ENCODE results near the gene KIF2A.

The KIF2A gene

DNA sequence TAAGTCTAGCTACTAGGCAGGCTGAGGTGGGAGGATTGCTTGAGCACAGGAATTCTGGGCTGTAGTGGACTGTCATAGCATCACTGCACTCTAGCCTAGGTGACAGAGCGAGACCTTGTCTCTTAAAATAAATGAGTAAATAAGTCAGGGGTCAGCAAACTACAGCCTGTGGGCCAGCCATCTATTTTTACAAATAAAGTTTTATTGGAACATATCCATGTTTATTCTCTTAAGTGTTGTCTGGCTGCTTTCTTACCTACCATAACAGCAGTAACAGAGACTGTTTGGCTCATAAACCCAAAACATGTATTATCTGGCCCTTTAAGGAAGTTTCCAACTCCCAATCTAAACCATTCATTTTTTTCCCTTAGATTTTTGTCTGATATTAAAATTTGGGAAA lies 68.1 kb downstream of the KIF2A start:
- no peak for DNase-seq

- no peak for DNase-seq
Observed at GRCh38 chr5:62375627-62376026, 69.6 kb downstream of the KIF2A start.

DNA sequence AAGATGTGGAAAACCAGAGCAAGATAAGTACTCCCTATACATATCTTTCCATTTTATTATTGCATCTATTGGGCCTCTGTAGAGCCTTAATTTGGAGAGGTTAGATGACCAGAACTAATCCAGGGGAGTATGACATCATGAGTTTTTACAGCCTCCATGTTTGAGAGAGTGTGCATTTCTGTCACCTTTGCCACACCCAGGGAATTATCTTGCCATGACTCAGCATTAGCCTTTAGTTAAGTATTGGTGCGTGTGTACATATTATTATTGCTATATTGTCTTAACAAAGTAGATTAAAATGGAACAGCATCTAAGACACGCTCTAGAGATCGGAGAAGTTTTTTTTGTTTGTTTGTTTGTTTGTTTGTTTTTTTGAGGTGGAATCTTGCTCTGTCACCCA lies 70.1 kb downstream of the KIF2A start:
- DNase-seq: no peak

- no peak for DNase-seq
Observed at GRCh38 chr5:62385131-62385530, 79.1 kb downstream of the KIF2A start.

DNA sequence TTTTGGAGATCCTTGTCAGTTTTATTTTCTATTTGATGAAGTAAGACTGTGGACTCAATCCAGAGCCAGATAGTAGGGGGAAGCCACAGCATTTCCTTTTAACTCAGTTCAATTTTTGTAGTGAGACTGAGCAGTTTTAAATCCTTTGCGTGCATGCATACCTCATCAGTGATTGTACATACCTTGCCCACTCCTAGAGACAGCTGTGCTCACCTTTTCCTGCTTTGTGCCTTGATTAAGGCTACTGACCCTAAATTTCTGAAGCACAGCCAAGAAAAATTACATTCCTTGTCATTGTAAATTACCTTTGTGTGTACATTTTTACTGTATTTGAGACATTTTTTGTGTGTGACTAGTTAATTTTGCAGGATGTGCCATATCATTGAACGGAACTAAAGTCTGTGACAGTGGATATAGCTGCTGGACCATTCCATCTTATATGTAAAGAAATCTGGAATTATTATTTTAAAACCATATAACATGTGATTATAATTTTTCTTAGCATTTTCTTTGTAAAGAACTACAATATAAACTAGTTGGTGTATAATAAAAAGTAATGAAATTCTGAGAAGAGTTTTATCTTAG lies 79.9 kb downstream of the KIF2A start:
- no peak for DNase-seq

GRCh38 chr5:62386824-62387223 lies 80.8 kb downstream of the KIF2A start:
- no peak for DNase-seq

GRCh38 chr5:62395210-62395950 lies 89.4 kb downstream of the KIF2A start:
- no peak for DNase-seq

DNA sequence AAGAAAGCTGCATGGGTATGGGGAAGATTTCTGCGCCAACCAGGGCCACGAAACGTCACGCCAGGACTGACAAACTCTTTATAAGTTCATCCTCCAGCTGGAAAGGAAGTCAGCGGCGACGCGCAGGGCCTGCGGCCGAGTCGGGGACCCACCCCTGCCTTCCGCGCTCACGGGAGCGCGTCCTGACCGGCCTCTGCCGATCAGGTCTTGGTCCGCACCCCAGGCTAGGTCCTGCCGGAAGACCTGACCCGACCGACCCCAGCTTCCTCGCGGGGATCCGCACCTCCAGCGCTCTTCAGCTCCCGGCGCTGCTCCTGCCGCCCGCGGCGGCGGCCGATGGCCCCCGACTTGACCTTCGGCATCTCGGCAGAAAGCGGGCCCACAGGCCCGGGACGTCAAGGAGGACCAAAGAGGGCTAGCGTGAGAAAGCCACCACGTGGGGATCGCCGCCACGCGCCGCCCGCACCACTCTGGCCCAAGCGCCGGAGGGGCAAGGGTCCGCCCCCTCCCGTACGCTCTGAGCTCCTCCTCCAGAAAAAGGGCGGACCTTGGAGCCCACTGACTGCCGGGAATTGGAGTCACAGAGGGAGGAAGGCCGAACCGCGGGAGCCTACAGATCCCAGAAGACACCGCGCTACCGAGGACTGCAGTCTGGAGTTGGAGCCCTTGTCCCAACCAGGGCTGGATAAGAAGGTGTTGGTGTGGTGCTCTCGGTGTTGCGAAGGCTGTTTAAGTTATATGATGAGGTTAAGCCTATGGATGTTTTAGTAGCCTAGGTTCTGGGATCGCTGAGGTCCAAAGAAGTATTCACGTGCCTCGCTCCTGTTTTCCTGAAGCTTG lies 97.6 kb downstream of the KIF2A start, which contains the start of gene DIMT1:
Gene DIMT1 (minus strand): TSS at position 495 of the 840 bp plus-strand sequence. CDS start 133 bp downstream, at position 362.
- DNase-seq: peak; percentile 55 to 98 (median 95)

GRCh38 chr5:62412549-62413329 lies 106.7 kb downstream of the KIF2A start, which contains the start of gene IPO11:
TSS of gene IPO11 (plus strand) at chr5:62412763. CDS start at chr5:62437280, 24,517 bp downstream.
- DNase-seq: peak; percentile 88 to 100 (median 97)

DNA sequence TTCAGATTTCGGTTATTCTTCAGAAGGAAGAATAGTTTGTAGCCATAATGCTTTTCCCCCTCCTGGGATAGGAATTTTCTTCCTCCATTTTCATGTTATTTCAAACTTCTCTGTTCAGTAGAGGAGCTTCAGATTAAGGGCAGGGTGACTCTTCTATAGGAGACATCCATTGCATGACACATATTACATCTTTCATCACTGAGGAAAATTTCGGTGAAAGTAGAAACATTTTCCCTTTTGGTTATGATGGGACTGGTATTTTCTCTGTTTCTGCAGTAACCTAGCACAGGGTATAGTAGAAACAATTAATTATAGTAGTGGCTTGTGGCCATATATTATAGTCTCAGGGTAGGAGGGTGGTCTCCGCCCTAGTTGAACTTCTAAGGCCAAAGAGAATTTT lies 107.7 kb downstream of the KIF2A start:
- DNase-seq: no peak

GRCh38 chr5:62418462-62419076 lies 112.6 kb downstream of the KIF2A start:
- DNase-seq: no peak

DNA sequence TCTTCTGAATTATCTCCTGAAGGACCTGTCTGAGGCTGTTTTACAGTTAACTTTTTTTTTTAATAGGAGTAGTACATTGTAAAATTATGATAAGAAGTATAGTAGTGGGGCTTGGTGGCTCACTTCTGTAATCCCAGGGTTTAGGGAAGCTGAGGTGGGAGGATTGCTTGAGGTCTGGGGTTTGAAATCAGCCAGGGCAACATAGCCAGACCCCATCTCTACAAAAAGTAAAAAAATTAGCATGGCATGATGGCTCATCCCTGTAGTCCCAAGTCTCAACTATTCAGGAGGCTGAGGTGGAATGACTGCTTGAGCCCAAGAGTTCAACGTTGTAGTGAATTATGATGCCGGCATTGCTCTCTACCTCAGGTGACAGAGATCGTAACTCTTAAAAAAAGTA lies 113.6 kb downstream of the KIF2A start:
- DNase-seq: no peak

- DNase-seq: no peak
Observed at GRCh38 chr5:62421414-62421813, 115.4 kb downstream of the KIF2A start.

GRCh38 chr5:62424763-62425162 lies 118.8 kb downstream of the KIF2A start:
- DNase-seq: no peak

DNA sequence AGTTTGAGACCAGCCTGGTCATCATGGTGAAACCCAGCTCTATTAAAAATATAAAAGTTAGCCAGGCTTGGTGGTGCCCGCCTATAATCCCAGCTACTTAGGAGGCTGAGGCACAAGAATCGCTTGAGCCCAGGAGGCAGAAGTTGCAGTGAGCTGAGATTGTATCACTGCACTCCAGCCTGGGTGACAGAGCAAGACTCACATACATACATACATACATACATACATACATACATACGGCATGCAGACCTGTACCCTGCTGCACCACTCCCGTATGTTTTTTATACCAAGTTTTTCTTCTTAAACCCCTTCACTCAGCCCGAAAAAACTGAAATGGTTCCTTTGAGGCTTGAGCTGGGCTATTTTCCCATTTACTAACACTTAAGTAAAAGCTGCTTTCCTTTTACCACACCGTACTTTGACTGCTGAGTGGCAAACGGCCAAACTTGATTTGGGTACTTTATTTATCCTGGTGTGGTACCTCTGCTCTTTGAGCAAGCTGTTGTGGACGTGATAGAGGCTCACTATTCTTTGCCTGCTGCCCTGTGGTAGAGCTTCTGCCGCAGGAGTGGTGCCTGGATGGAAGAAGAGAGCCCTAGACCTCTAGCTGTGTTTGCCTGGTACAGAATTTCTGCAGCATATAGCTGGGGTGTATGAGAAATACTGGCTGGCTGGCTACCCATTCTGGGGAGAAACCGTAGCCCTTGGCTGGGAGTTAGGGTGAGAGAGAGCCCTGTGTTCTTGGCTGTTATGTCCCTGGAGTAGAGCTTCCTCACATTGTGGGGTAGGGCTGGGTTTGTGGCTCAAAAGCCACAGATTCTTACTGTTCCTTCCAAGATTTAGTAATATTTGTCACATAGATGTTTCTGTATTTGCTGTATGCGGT lies 126.0 kb downstream of the KIF2A start:
- DNase-seq: no peak

GRCh38 chr5:62432621-62433064 lies 126.6 kb downstream of the KIF2A start:
- DNase-seq: no peak

Measured in anterior cingulate cortex (tissue), 58 donors.